DND-41 (cell line): Measurements from ENCODE around the gene CD164L2.

Experiments
- ATAC-seq: fragments of 200-7000 bp; cut with Tn5 transposase; 3 replicates; pipeline ENCODE4 v1.9.1; 2021; ENCODE audit warnings: low read depth; ENCODE audit not compliant: insufficient read depth
- DNase-seq: peaks from one replicate; pipeline ENCODE4 v3.0.0-alpha.2; 2020
- H2AFZ ChIP-seq: 2 replicates; pipeline ENCODE4 v1.6.0; 2012; ENCODE audit warnings: low read depth, low read length
- H3K27ac ChIP-seq: 2 replicates; pipeline ENCODE4 v1.5.1; 2012; ENCODE audit warnings: low read length, inconsistent platforms
- H3K27me3 ChIP-seq: fragments of 200-600 bp; sonication (generic); 2 replicates; pipeline ENCODE4 v1.6.0; 2012; ENCODE audit warnings: low read length, mild to moderate bottlenecking, inconsistent platforms; ENCODE audit not compliant: insufficient read depth, poor library complexity
- H3K36me3 ChIP-seq: 2 replicates; pipeline ENCODE4 v1.5.1; 2012; ENCODE audit warnings: low read length, inconsistent platforms; ENCODE audit not compliant: insufficient read depth
- H3K4me1 ChIP-seq: 2 replicates; pipeline ENCODE4 v1.5.1; 2012; ENCODE audit warnings: mild to moderate bottlenecking, low read length; ENCODE audit not compliant: insufficient read depth
- H3K4me2 ChIP-seq: 2 replicates; pipeline ENCODE4 v1.6.0; 2012; ENCODE audit warnings: mild to moderate bottlenecking, moderate library complexity, low read length, inconsistent platforms; ENCODE audit not compliant: insufficient read depth
- H3K4me3 ChIP-seq, 2 experiments: fragments of 200-600 bp in 1 of 2; shearing (Covaris generic) in 1 of 2; 2 replicates each; pipeline ENCODE4 v1.5.1; 2012 to 2016; ENCODE audit warnings: inconsistent platforms in 2 of 2, low read length in 2 of 2, mild to moderate bottlenecking in 2 of 2, low read depth in 1 of 2, moderate library complexity in 1 of 2
- H3K79me2 ChIP-seq: 2 replicates; pipeline ENCODE4 v1.6.0; 2012; ENCODE audit warnings: low read length, inconsistent platforms; ENCODE audit not compliant: insufficient read depth
- H3K9ac ChIP-seq: 2 replicates; pipeline ENCODE4 v1.6.0; 2012; ENCODE audit warnings: low read depth, mild to moderate bottlenecking, inconsistent platforms, low read length, moderate library complexity
- H3K9me3 ChIP-seq: 2 replicates; pipeline ENCODE4 v1.5.1; 2012; ENCODE audit warnings: low read length, moderate library complexity, mild to moderate bottlenecking, inconsistent platforms; ENCODE audit not compliant: insufficient read depth, severe bottlenecking
- H4K20me1 ChIP-seq: 2 replicates; pipeline ENCODE4 v1.6.0; 2012; ENCODE audit warnings: low read length; ENCODE audit not compliant: insufficient read depth
- CTCF ChIP-seq: IDR thresholded peaks from 2 replicates; pipeline ENCODE4 v1.5.1; 2012; ENCODE audit warnings: borderline replicate concordance, low read length, moderate library complexity, mild to moderate bottlenecking; ENCODE audit not compliant: poor library complexity, severe bottlenecking; ENCODE audit errors: extremely low read depth
- EZH2 ChIP-seq: IDR thresholded peaks from 3 replicates; pipeline ENCODE4 v1.6.1; 2012; ENCODE audit warnings: borderline replicate concordance, low read depth, mild to moderate bottlenecking, moderate library complexity, low read length, inconsistent platforms; ENCODE audit not compliant: severe bottlenecking

CD164L2 gene

GRCh38 chr1:27361044-27361402, 22.1 kb downstream of the CD164L2 start:
- H2AFZ ChIP-seq = no peak overlapping the region
- H3K4me3 ChIP-seq = no peak overlapping the region
- no peak overlapping the region for H3K9ac ChIP-seq
- H3K4me2 ChIP-seq = no peak overlapping the region
- H4K20me1 ChIP-seq = no peaks in the 10 kb centered on the region
- H3K36me3 ChIP-seq = no peaks in the 10 kb centered on the region
- H3K27ac ChIP-seq = no peak overlapping the region
- H3K9me3 ChIP-seq = no peaks in the 10 kb centered on the region
- ATAC-seq (no peak), DNase-seq (no peak)
- TF ChIP-seq CTCF (no peak), EZH2 (no peak)
- no peaks in the 10 kb centered on the region for H3K79me2 ChIP-seq
- peaks cover 29% of the 10 kb centered on the region for H3K4me1 ChIP-seq
- H3K27me3 ChIP-seq = peaks cover 5% of the 10 kb centered on the region

- Histone ChIP-seq H3K4me2 (no peak overlapping the region), H3K9me3 (no peaks in the 10 kb centered on the region), H3K27ac (no peak overlapping the region), H3K36me3 (no peaks in the 10 kb centered on the region), H3K79me2 (no peaks in the 10 kb centered on the region), H3K27me3 (no peaks in the 10 kb centered on the region), H3K9ac (no peak overlapping the region), H2AFZ (no peak overlapping the region), H4K20me1 (no peaks in the 10 kb centered on the region), H3K4me3 (no peak overlapping the region), H3K4me1 (peaks cover 23% of the 10 kb centered on the region)
- no peak for DNase-seq
- ATAC-seq = no peak
- TF ChIP-seq EZH2 = no peak
- TF ChIP-seq CTCF = no peak
Measured at GRCh38 chr1:27360159-27361043, 22.7 kb downstream of the CD164L2 start.

GRCh38 chr1:27359822-27360158, 23.3 kb downstream of the CD164L2 start:
- Histone ChIP-seq H3K9ac (no peak overlapping the region), H3K36me3 (no peaks in the 10 kb centered on the region), H2AFZ (no peak overlapping the region), H3K4me1 (peaks cover 17% of the 10 kb centered on the region), H3K27me3 (no peaks in the 10 kb centered on the region), H3K9me3 (no peaks in the 10 kb centered on the region), H3K27ac (no peak overlapping the region), H4K20me1 (no peaks in the 10 kb centered on the region), H3K4me3 (no peak overlapping the region), H3K79me2 (no peaks in the 10 kb centered on the region), H3K4me2 (no peak overlapping the region)
- TF ChIP-seq EZH2 (no peak), CTCF (no peak)
- no peak for DNase-seq
- no peak for ATAC-seq

- no peak overlapping the region for H3K27ac ChIP-seq
- H3K4me1 ChIP-seq = peaks cover 14% of the 10 kb centered on the region
- no peak overlapping the region for H3K4me3 ChIP-seq
- H3K27me3 ChIP-seq = no peaks in the 10 kb centered on the region
- no peak for ATAC-seq
- H3K9me3 ChIP-seq = no peaks in the 10 kb centered on the region
- TF ChIP-seq EZH2 = no peak
- no peak for TF ChIP-seq CTCF
- no peak overlapping the region for H3K9ac ChIP-seq
- H2AFZ ChIP-seq = no peak overlapping the region
- no peak overlapping the region for H3K4me2 ChIP-seq
- no peaks in the 10 kb centered on the region for H3K36me3 ChIP-seq
- H4K20me1 ChIP-seq = no peaks in the 10 kb centered on the region
- no peaks in the 10 kb centered on the region for H3K79me2 ChIP-seq
- no peak for DNase-seq
Measured at GRCh38 chr1:27358928-27359313, 24.2 kb downstream of the CD164L2 start.
